HG03442 (cell line): ENCODE measurements around the gene CNOT10.

Source experiments
- ATAC-seq: cut with Tn5 transposase; IDR thresholded peaks from one replicate; pipeline ENCODE4 v1.9.1; 2021; ENCODE audit warnings: mild to moderate bottlenecking, moderate library complexity; ENCODE audit not compliant: unreplicated experiment

Gene CNOT10

GRCh38 chr3:32817558-32818228, 132.7 kb downstream of the CNOT10 start, which contains the start of gene TRIM71:
TSS of gene TRIM71 (plus strand) at chr3:32817997. CDS start at chr3:32818081, 84 bp downstream.
- no peak for ATAC-seq

GRCh38 chr3:32818229-32818969, 133.4 kb downstream of the CNOT10 start:
- ATAC-seq, result no peak

- no peak for ATAC-seq
Observed at GRCh38 chr3:32818970-32819511, 134.1 kb downstream of the CNOT10 start.

GRCh38 chr3:32819551-32820348, 134.8 kb downstream of the CNOT10 start:
- ATAC-seq, result no peak

GRCh38 chr3:32820430-32820829, 135.4 kb downstream of the CNOT10 start:
- no peak for ATAC-seq

GRCh38 chr3:32820971-32821685, 136.1 kb downstream of the CNOT10 start:
- ATAC-seq, result no peak

GRCh38 chr3:32821686-32822296, 136.8 kb downstream of the CNOT10 start:
- no peak for ATAC-seq

GRCh38 chr3:32822609-32823498, 137.9 kb downstream of the CNOT10 start:
- no peak for ATAC-seq
